NT2/D1 (cell line): ENCODE data around the gene ACLY.

Source experiments
- DNase-seq: peaks from one replicate; pipeline ENCODE4 v3.0.0-alpha.2; 2011; ENCODE audit warnings: low read depth, low spot score
- H3K27me3 ChIP-seq: 2 replicates; pipeline ENCODE4 v1.6.0; 2011; ENCODE audit warnings: mild to moderate bottlenecking; ENCODE audit not compliant: insufficient read length, insufficient read depth
- H3K36me3 ChIP-seq: 2 replicates; pipeline ENCODE4 v1.6.1; 2011; ENCODE audit warnings: mild to moderate bottlenecking, low read length, mixed read lengths; ENCODE audit not compliant: insufficient read depth, insufficient read length
- H3K4me1 ChIP-seq: 2 replicates; pipeline ENCODE4 v1.5.1; 2011; ENCODE audit not compliant: insufficient read depth, insufficient read length
- H3K4me3 ChIP-seq: 2 replicates; pipeline ENCODE4 v1.5.1; 2011; ENCODE audit warnings: low read depth; ENCODE audit not compliant: insufficient read length
- H3K9ac ChIP-seq: 2 replicates; pipeline ENCODE4 v1.6.0; 2011; ENCODE audit warnings: low read depth; ENCODE audit not compliant: insufficient read length
- H3K9me3 ChIP-seq: 2 replicates; pipeline ENCODE4 v1.5.1; 2011; ENCODE audit warnings: mild to moderate bottlenecking, low read length; ENCODE audit not compliant: insufficient read depth
- SUZ12 ChIP-seq: IDR thresholded peaks from 2 replicates; pipeline ENCODE4 v1.6.1; 2011; ENCODE audit not compliant: insufficient read length, insufficient read depth; ENCODE audit errors: extremely low read depth
- YY1 ChIP-seq: IDR thresholded peaks from 2 replicates; pipeline ENCODE4 v1.6.1; 2011; ENCODE audit not compliant: insufficient read length, insufficient read depth
- ZNF274 ChIP-seq: IDR thresholded peaks from 2 replicates; pipeline ENCODE4 v1.6.1; 2011; ENCODE audit warnings: mild to moderate bottlenecking, low read depth, low read length

Gene ACLY

DNA sequence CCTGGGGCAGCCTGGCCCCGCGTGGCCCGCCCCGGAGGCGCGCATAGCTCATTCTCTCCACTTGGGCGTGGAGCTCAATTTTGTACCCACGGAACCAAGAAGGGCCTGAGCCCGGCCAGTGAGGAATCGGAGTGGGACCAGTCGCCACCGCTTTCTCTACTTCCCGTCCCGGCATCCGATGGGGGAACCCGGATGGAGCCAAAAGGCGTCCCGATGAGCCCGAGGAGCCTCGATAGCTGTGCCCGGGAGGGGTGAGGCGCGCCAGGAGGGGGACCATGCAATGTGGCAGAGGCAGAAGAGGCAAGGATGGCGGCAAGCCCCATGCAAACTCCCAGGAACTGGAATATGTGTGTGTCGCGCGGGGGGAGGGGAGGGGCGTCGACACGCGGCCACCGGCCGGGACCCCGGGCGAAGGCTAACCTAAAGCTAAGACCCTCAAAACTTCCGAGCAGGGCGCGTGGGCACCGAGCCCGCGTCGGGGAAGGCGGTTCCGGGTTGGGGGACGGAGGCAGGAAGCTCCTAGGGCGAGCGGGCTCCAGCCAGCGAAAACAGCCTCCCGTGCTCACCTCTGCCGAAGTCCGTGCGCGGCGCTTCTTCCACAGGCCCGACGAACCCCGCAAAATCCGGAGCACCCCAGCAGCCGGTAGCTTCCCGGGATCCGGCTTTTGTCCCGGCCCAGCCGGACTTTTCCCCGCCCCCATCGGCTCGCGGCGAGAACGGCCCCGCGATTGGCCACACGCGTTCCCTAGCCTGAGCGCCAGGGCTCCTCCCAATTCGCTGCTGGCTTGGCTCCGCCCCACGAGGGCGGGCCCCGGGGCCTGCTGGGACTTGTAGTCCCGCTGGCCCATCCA, at the start of gene ACLY:
Gene ACLY (minus strand): TSS at position 638 of the 851 bp plus-strand sequence. CDS start 5,078 bp downstream, outside the sequence.
- H3K27me3 ChIP-seq: no peaks in the 10 kb centered on the region
- peak within 1 kb of the TSS; percentile 100 for H3K9ac ChIP-seq
- peaks cover 13% of the 10 kb centered on the region for H3K4me1 ChIP-seq
- TF ChIP-seq ZNF274 (no peak), YY1 (no peak), SUZ12 (no peak)
- DNase-seq: peak; percentile 92
- no peaks in the 10 kb centered on the region for H3K9me3 ChIP-seq
- H3K36me3 ChIP-seq: peaks cover 42% of the 10 kb centered on the region
- H3K4me3 ChIP-seq: peak within 1 kb of the TSS; percentile 91

- Histone ChIP-seq H3K4me1 (peaks cover 7% of the 10 kb centered on the region), H3K9ac (peak overlapping the region; percentile 88), H3K4me3 (peak overlapping the region; percentile 87), H3K27me3 (peaks cover 3% of the 10 kb centered on the region), H3K9me3 (no peaks in the 10 kb centered on the region), H3K36me3 (peaks cover 41% of the 10 kb centered on the region)
- no peak for TF ChIP-seq YY1
- no peak for TF ChIP-seq ZNF274
- no peak for TF ChIP-seq SUZ12
- no peak for DNase-seq
These were observed 49.3 kb upstream of the ACLY start for GRCh38 chr17:41967921-41968578.

DNA sequence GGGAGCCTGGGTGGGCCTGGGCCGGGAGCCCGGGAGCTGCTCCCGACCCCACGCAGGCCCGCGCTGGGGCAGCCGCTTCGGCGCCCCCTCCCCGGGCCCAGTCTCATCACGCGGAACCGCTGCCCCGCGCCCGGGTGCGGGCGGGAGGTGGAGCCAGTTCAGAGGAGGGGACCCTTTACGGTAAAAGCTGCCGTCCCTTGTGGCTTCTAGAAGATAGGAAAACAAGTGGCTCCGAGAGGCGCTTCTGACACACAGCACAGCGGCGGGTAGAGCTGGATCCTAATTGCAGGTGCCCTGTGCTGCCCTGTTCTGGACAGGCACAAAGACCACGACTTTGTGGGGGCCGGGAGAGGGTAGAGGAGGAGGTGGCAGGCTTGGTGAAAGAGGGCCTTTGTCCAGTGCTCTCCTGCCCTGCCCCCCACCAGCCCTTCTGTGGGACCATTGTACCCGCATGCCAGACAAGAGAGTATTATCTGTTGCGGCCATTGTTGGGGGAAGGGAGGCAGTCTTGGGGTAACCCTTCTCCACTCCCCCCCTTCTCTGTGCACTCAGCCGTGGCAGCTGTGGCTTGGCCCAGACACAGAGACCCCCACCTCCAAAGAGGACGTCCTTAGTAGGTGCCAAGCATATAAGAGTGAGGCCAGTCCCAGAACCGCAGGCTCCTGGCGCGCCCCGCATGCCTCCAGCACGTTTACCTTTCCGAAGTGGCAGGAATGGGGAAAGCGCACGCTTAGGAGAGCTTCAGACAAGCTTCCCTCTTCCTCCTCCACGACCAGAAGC, 48.6 kb upstream of the ACLY start:
- Histone ChIP-seq H3K9me3 (no peaks in the 10 kb centered on the region), H3K9ac (peak overlapping the region; percentile 88), H3K4me1 (peaks cover 7% of the 10 kb centered on the region), H3K4me3 (peak overlapping the region; percentile 87), H3K27me3 (peaks cover 3% of the 10 kb centered on the region), H3K36me3 (peaks cover 34% of the 10 kb centered on the region)
- TF ChIP-seq YY1 (no peak), SUZ12 (no peak), ZNF274 (no peak)
- DNase-seq: no peak

GRCh38 chr17:41966463-41967140, 47.9 kb upstream of the ACLY start, which contains the start of gene CNP:
Gene CNP, plus strand, starts transcription at chr17:41966795. Its CDS starts 90 bp downstream, at chr17:41966885.
- no peaks in the 10 kb centered on the region for H3K9me3 ChIP-seq
- peaks cover 3% of the 10 kb centered on the region for H3K27me3 ChIP-seq
- no peak for DNase-seq
- H3K36me3 ChIP-seq: peaks cover 27% of the 10 kb centered on the region
- peaks cover 7% of the 10 kb centered on the region for H3K4me1 ChIP-seq
- TF ChIP-seq ZNF274: no peak
- no peak for TF ChIP-seq SUZ12
- TF ChIP-seq YY1: no peak
- H3K9ac ChIP-seq: peak within 1 kb of the TSS; percentile 96
- H3K4me3 ChIP-seq: peak within 1 kb of the TSS; percentile 87

DNA sequence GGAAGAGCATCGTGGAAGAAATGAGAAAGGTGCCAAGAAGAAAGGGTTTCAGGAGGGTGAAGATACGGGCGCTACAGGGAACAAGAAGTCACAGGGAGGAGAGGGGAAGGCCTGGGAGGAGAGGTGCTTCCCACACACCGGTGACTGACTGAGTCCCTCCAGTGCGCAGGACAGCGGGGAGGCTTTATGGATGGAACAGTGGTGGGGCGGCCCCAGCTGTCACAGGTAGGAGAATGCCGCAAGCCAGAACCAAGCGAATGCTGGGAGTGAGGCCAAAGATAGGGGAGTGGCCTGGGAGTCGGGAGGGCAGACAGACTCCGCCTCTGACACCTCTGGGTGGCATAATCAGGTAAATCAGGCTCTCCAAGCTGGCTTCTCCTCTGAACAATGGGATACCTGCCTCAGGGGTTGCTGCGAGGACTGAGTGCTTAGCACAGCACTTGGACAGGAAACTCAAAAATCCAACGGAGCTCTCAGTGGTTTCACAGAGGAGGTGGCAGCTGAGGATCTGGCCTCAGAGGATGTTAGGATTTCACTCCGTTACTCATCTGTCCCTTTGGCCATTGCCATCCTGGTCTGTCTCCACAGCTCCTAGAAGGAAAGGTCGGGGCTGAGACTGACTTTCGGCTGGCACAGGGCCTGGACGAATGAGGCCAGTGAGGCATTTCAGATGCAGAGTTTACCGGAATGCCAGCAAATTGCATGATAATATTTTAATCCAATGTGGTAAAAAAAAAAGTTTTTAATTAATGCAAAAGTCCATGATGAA, 47.1 kb upstream of the ACLY start:
- Histone ChIP-seq H3K9ac (peak overlapping the region; percentile 96), H3K4me1 (peaks cover 7% of the 10 kb centered on the region), H3K36me3 (peaks cover 23% of the 10 kb centered on the region), H3K4me3 (peak overlapping the region; percentile 87), H3K27me3 (peaks cover 3% of the 10 kb centered on the region), H3K9me3 (no peaks in the 10 kb centered on the region)
- TF ChIP-seq ZNF274 (no peak), YY1 (no peak), SUZ12 (no peak)
- DNase-seq: no peak

GRCh38 chr17:41962768-41963434, 44.1 kb upstream of the ACLY start:
- H3K9ac ChIP-seq: peak overlapping the region; percentile 72
- no peak overlapping the region for H3K4me3 ChIP-seq
- peaks cover 23% of the 10 kb centered on the region for H3K4me1 ChIP-seq
- DNase-seq: no peak
- H3K9me3 ChIP-seq: no peaks in the 10 kb centered on the region
- H3K36me3 ChIP-seq: peaks cover 5% of the 10 kb centered on the region
- peaks cover 3% of the 10 kb centered on the region for H3K27me3 ChIP-seq
- TF ChIP-seq ZNF274: no peak
- TF ChIP-seq SUZ12: no peak
- TF ChIP-seq YY1: no peak
